ENCODE data around the gene DGLUCY. TPM values are rescaled to one million over a fixed set of nuclear protein-coding genes. Genes with fewer than 3 reads are reported as not detected.
"Not testable (repeated sequence)": the region's sequence is repeated elsewhere in the genome, so short reads cannot be mapped to it uniquely, and the experiment has no call there.

Gene DGLUCY
- total and polyA plus RNA-seq, 2 experiments from 2014 or later = 82.7 to 90.0 TPM

GRCh38 chr14:91089958-91090535 lies 23.8 kb upstream of the DGLUCY start:
- Histone ChIP-seq H3K27ac (no peak overlapping the region), H3K4me3 (no peak overlapping the region), H3K36me3 (no peaks in the 10 kb centered on the region), H3K4me1 (ENCODE audit: low read depth) (no peaks in the 10 kb centered on the region), H3K27me3 (no peaks in the 10 kb centered on the region), H3K9me3 (ENCODE audit: low read depth) (no peaks in the 10 kb centered on the region)
- no peak for DNase-seq (ENCODE audit: low read depth in 1 of 2, low spot score in 1 of 2)
- TF ChIP-seq CTCF (IDR thresholded peaks at IDR 0.05; ENCODE audit: low read depth, low read length) = no peak

- Histone ChIP-seq H3K9me3 (ENCODE audit: low read depth) (no peaks in the 10 kb centered on the region), H3K4me3 (no peak overlapping the region), H3K27ac (no peak overlapping the region), H3K4me1 (ENCODE audit: low read depth) (no peaks in the 10 kb centered on the region), H3K27me3 (no peaks in the 10 kb centered on the region), H3K36me3 (no peaks in the 10 kb centered on the region)
- TF ChIP-seq CTCF (IDR thresholded peaks at IDR 0.05; ENCODE audit: low read depth, low read length) = no peak
- DNase-seq (ENCODE audit: low read depth in 1 of 2, low spot score in 1 of 2) = no peak
These were observed 23.1 kb upstream of the DGLUCY start for GRCh38 chr14:91090743-91091142.

- Histone ChIP-seq H3K4me1 (ENCODE audit: low read depth) (no peaks in the 10 kb centered on the region), H3K36me3 (no peaks in the 10 kb centered on the region), H3K27me3 (no peaks in the 10 kb centered on the region), H3K4me3 (no peak overlapping the region), H3K27ac (no peak overlapping the region), H3K9me3 (ENCODE audit: low read depth) (no peaks in the 10 kb centered on the region)
- TF ChIP-seq CTCF (IDR thresholded peaks at IDR 0.05; ENCODE audit: low read depth, low read length) = no peak
- no peak for DNase-seq (ENCODE audit: low read depth in 1 of 2, low spot score in 1 of 2)
These were observed 21.8 kb upstream of the DGLUCY start for GRCh38 chr14:91092073-91092472.

- H3K4me3 ChIP-seq; H3K4me1 ChIP-seq (ENCODE audit: low read depth); H3K36me3 ChIP-seq; H3K27me3 ChIP-seq; H3K27ac ChIP-seq; H3K9me3 ChIP-seq (ENCODE audit: low read depth); DNase-seq (ENCODE audit: low read depth in 1 of 2, low spot score in 1 of 2): not testable (repeated sequence)
These were observed 20.0 kb upstream of the DGLUCY start for GRCh38 chr14:91093743-91094472.

GRCh38 chr14:91094772-91095171 lies 19.1 kb upstream of the DGLUCY start:
- H3K27ac ChIP-seq = no peak overlapping the region
- H3K36me3 ChIP-seq = no peaks in the 10 kb centered on the region
- no peak overlapping the region for H3K4me3 ChIP-seq

More at GRCh38 chr14:91094772-91095171, 19.1 kb upstream of the DGLUCY start:
- Histone ChIP-seq H3K4me1 (ENCODE audit: low read depth) (no peaks in the 10 kb centered on the region), H3K9me3 (ENCODE audit: low read depth) (no peaks in the 10 kb centered on the region), H3K27me3 (no peaks in the 10 kb centered on the region)
- DNase-seq (ENCODE audit: low read depth in 1 of 2, low spot score in 1 of 2) = no peak
- TF ChIP-seq CTCF (IDR thresholded peaks at IDR 0.05; ENCODE audit: low read depth, low read length) = no peak
